BJ (cell line): ENCODE data around the gene SLC25A34. TPM values are rescaled to one million over a fixed set of nuclear protein-coding genes. Genes with fewer than 3 reads are reported as not detected.

Experiments used
- CTCF ChIA-PET: fragments of 350-600 bp; formaldehyde crosslinking; extraction: SDS; loops from one replicate; lab custom pipeline; 2021; ENCODE audit warnings: antibody characterized with exemption, inconsistent platforms; lab: Yijun Ruan, JAX
- POLR2A ChIA-PET: fragments of 300-600 bp; sonication (Branson Sonifier 250); formaldehyde crosslinking; extraction: SDS; loops from one replicate; lab custom pipeline; 2021; ENCODE audit warnings: antibody characterized with exemption; lab: Charles Lee
- DNase-seq: peaks from one replicate; pipeline ENCODE4 v3.0.0-alpha.2; 2011; ENCODE audit warnings: low read depth
- H3K27me3 ChIP-seq: 2 replicates; pipeline ENCODE4 v1.6.0; 2011; ENCODE audit warnings: low read length; ENCODE audit not compliant: control insufficient read depth, insufficient read depth
- H3K36me3 ChIP-seq: 2 replicates; pipeline ENCODE4 v1.5.1; 2011; ENCODE audit warnings: low read length; ENCODE audit not compliant: control insufficient read depth, insufficient read depth
- H3K4me3 ChIP-seq: 2 replicates; pipeline ENCODE4 v1.5.1; 2011; ENCODE audit warnings: low read depth, mild to moderate bottlenecking, control low read depth, low read length
- polyA minus RNA-seq: library from RNA; depleted of rRNA, polyadenylated mRNA; stranded (reverse); fragments of >200 nt; gene quantifications from 2 replicates; pipeline ENCODE4 v1.2.3, GENCODE V29; 2011; rRNA and poly(A)+ RNA removed
- polyA plus RNA-seq: library from polyadenylated mRNA; depleted of rRNA; stranded (reverse); fragments of >200 nt; gene quantifications from 2 replicates; pipeline ENCODE4 v1.2.3, GENCODE V29; 2011; rRNA removed
- TF ChIP-seq, protein P1 (sequence below): IDR thresholded peaks from 2 replicates; pipeline ENCODE4 v1.5.1; 2011; ENCODE audit warnings: low read depth, mild to moderate bottlenecking, control low read depth, inconsistent platforms, low read length, moderate library complexity; ENCODE audit not compliant: insufficient read depth

The SLC25A34 gene
- polyA plus RNA-seq = 0.54 and 0.70 TPM in 2 replicates
- polyA minus RNA-seq = 0.43 and 0.72 TPM in 2 replicates

DNA sequence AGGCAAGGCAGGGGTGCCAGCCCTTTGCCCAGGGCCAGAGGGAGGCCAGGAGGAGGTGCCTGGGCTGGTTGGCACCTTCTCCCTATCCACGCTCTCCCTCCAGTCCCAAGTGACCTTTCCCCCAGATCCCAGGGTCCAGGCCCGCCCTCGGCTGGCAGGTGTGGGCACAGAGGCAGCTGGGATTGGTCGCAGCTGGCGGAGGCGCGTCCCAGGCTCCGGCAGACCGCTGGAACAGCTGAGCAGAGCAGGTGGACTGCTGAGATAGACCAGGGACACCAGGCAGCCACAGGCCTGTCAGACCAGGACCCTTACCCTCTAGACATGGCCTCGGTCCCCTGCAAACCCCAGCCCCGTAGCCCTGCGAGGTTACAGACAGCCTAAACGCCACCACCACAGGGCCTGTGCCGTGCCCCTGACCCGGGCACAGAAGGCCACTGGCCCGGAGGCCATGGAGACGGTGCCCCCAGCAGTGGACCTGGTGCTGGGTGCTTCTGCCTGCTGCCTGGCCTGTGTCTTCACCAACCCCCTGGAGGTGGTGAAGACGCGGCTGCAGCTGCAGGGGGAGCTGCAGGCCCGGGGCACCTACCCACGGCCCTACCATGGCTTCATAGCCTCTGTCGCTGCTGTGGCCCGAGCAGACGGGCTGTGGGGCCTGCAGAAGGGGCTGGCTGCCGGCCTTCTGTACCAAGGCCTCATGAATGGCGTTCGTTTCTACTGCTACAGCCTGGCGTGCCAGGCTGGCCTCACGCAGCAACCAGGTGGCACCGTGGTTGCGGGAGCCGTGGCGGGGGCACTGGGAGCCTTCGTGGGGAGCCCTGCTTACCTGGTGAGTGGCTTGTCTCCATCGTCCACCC lies at the start of gene SLC25A34:
SLC25A34 (plus strand) TSS at position 221 of the 854 bp plus-strand sequence; CDS start at position 449, 228 bp downstream.
- no peak within 1 kb of the TSS for H3K4me3 ChIP-seq
- ChIA-PET CTCF (interaction anchor here (0.6 to 9.4 kb wide), 2 partner anchors 39 to 142 kb away, joined by 3 to 104 read pairs; no protein-coding TSS in a partner anchor), POLR2A (no interaction called here)
- TF ChIP-seq, protein P1, sequence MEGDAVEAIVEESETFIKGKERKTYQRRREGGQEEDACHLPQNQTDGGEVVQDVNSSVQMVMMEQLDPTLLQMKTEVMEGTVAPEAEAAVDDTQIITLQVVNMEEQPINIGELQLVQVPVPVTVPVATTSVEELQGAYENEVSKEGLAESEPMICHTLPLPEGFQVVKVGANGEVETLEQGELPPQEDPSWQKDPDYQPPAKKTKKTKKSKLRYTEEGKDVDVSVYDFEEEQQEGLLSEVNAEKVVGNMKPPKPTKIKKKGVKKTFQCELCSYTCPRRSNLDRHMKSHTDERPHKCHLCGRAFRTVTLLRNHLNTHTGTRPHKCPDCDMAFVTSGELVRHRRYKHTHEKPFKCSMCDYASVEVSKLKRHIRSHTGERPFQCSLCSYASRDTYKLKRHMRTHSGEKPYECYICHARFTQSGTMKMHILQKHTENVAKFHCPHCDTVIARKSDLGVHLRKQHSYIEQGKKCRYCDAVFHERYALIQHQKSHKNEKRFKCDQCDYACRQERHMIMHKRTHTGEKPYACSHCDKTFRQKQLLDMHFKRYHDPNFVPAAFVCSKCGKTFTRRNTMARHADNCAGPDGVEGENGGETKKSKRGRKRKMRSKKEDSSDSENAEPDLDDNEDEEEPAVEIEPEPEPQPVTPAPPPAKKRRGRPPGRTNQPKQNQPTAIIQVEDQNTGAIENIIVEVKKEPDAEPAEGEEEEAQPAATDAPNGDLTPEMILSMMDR = 0 out of 2 replicates have a peak, but pooled peaks have one; percentile 1
- DNase-seq = no peak
- peaks cover 29% of the 10 kb centered on the region for H3K36me3 ChIP-seq
- no peaks in the 10 kb centered on the region for H3K27me3 ChIP-seq

DNA sequence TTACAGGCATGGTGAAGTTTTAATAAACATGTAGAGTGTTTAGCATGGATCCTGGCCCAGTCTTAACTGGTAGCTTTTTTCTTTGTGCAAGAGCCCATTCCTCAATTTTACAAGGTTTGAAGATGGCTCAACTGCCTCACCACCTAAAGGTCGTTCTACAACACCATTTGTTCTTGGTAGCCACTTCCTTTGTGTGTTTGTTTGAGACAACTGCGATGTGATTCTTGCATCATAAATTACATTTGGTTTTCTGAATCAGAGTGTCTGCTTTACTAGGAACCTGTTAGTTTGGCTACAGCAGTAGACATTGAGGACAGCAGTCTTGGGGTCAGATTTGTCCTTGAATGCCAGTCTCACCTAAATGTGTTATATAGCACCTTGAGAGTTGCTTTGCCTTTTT lies 48.6 kb upstream of the SLC25A34 start:
- DNase-seq = no peak
- TF ChIP-seq, protein P1 = no peak
- CTCF ChIA-PET = no interaction called here
- Histone ChIP-seq H3K36me3 (peaks cover 4% of the 10 kb centered on the region), H3K27me3 (no peaks in the 10 kb centered on the region), H3K4me3 (no peak overlapping the region)
- POLR2A ChIA-PET = no interaction called here

DNA sequence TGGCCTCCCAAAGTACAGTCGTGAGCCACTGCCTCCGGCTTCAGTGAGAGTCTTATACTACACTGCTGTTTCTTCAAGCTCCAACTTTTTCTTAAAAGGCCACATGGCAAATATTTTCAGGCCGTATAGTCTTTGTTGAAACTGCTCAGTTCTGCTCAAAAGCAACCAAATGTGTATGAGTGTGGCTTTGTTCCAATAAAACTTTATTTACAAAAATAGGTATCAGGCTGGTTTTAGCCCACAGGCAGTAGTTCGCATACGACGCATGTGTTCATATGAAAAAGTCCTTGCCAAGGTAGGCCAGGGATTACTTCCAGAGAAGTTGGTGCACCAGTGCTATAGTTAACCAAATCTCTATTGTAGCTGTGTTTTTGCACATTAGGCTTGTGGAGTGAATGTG lies 45.7 kb upstream of the SLC25A34 start:
- no peak overlapping the region for H3K4me3 ChIP-seq
- TF ChIP-seq, protein P1 = no peak
- peaks cover 4% of the 10 kb centered on the region for H3K36me3 ChIP-seq
- H3K27me3 ChIP-seq = no peaks in the 10 kb centered on the region
- DNase-seq = no peak
- ChIA-PET POLR2A (no interaction called here), CTCF (interaction anchor here (0.9 kb wide), 1 partner anchor 51 kb away, joined by 6 read pairs; no protein-coding TSS in a partner anchor)

DNA sequence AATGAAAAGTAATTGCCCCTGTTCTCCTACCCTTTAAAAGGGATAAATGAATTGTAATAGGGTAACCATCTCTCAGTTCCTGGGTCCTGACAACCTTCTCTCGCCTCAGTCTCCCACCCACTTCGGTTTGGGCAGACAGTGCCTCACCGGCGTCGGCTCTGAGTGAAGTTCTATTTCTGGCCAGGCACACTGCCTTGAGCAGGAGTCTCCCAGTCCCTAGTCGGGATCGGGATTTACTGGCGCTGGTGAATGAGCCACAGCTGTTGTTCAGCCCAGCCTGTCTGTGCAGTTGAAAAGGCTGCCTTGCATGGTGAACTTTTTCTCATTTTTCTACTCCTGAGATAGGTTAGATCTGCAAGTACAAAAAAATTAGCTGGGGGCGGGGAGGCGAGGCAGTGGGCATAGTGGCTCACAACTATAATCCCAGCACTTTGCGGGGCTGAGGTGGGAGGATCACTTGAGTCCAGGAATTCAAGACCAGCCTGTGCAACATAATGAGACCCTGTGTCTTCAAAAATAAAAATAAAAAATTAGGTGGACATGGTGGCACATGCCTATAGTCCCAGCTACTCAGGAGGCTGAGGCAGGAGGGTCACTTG lies 44.5 kb upstream of the SLC25A34 start:
- TF ChIP-seq, protein P1 = no peak
- H3K36me3 ChIP-seq = peaks cover 4% of the 10 kb centered on the region
- DNase-seq = no peak
- no peaks in the 10 kb centered on the region for H3K27me3 ChIP-seq
- ChIA-PET CTCF (interaction anchor here (0.9 kb wide), 1 partner anchor 11 kb away, joined by 3 read pairs; no protein-coding TSS in a partner anchor), POLR2A (no interaction called here)
- H3K4me3 ChIP-seq = no peak overlapping the region
